Mesendoderm (in vitro differentiated cells): ENCODE measurements around the gene GPR35.

Experiments used
- DNase-seq: peaks from one replicate; pipeline ENCODE4 v3.0.0; 2013
- H2AK5ac ChIP-seq: 2 replicates; pipeline ENCODE4 v1.6.1; 2013; ENCODE audit warnings: low read length, inconsistent platforms
- H2BK120ac ChIP-seq: 2 replicates; pipeline ENCODE4 v1.6.1; 2013; ENCODE audit warnings: low read depth, mild to moderate bottlenecking, low read length, moderate library complexity, mixed read lengths
- H2BK15ac ChIP-seq: replicated peaks from 2 replicates; pipeline ENCODE4 v1.6.1; 2013; ENCODE audit warnings: low read depth, mild to moderate bottlenecking, moderate library complexity
- H2BK5ac ChIP-seq: 2 replicates; pipeline ENCODE4 v1.6.1; 2013; ENCODE audit warnings: low read length, inconsistent platforms
- H3K18ac ChIP-seq: 2 replicates; pipeline ENCODE4 v1.6.1; 2013; ENCODE audit warnings: mild to moderate bottlenecking, low read length, mixed read lengths
- H3K23ac ChIP-seq: one replicate; pipeline ENCODE4 v1.6.1; 2013; ENCODE audit warnings: low read length
- H3K27ac ChIP-seq: 2 replicates; pipeline ENCODE4 v1.5.1; 2013; ENCODE audit warnings: low read depth, mild to moderate bottlenecking, inconsistent platforms, low read length, moderate library complexity
- H3K27me3 ChIP-seq: 2 replicates; pipeline ENCODE4 v1.6.1; 2013; ENCODE audit warnings: low read length, control low read depth, mild to moderate bottlenecking, inconsistent platforms; ENCODE audit not compliant: insufficient read depth, poor library complexity
- H3K36me3 ChIP-seq: 2 replicates; pipeline ENCODE4 v1.6.1; 2013; ENCODE audit warnings: low read length, inconsistent platforms; ENCODE audit not compliant: control insufficient read depth, insufficient read depth
- H3K4ac ChIP-seq: one replicate; pipeline ENCODE4 v1.6.1; 2013; ENCODE audit warnings: low read depth, mild to moderate bottlenecking, low read length, moderate library complexity
- H3K4me1 ChIP-seq: 2 replicates; pipeline ENCODE4 v1.6.1; 2013; ENCODE audit warnings: low read depth, low read length, inconsistent platforms; ENCODE audit not compliant: control insufficient read depth
- H3K4me2 ChIP-seq: 2 replicates; pipeline ENCODE4 v1.6.1; 2013; ENCODE audit warnings: low read length
- H3K4me3 ChIP-seq: 2 replicates; pipeline ENCODE4 v1.5.1; 2013; ENCODE audit warnings: mild to moderate bottlenecking, low read length
- H3K56ac ChIP-seq: one replicate; pipeline ENCODE4 v1.6.1; 2013; ENCODE audit warnings: low read length
- H3K79me1 ChIP-seq: 2 replicates; pipeline ENCODE4 v1.6.1; 2013; ENCODE audit warnings: low read length, inconsistent platforms
- H3K79me2 ChIP-seq: 2 replicates; pipeline ENCODE4 v1.6.1; 2013; ENCODE audit warnings: mild to moderate bottlenecking, low read length; ENCODE audit not compliant: control insufficient read depth, insufficient read depth
- H3K9ac ChIP-seq: 2 replicates; pipeline ENCODE4 v1.6.1; 2013; ENCODE audit warnings: low read length, inconsistent platforms
- H4K5ac ChIP-seq: one replicate; pipeline ENCODE4 v1.6.1; 2013; ENCODE audit warnings: low read length
- H4K8ac ChIP-seq: one replicate; pipeline ENCODE4 v1.6.1; 2013; ENCODE audit warnings: low read depth, mild to moderate bottlenecking, control low read depth, low read length, moderate library complexity
- WGBS: extraction: QIAGEN DNeasy Blood & Tissue Kit; methylation state at CpG from one replicate; pipeline ENCODE4 v1.1.7; 2013; ENCODE audit warnings: low lambda C conversion rate, missing lambda C conversion rate; ENCODE audit not compliant: insufficient coverage; ENCODE audit errors: extremely low coverage; 5-methylcytosine and 5-hydroxymethylcytosine counted together

Gene GPR35

GRCh38 chr2:240643093-240643810 lies 18.0 kb downstream of the GPR35 start:
- whole genome bisulfite sequencing = no CpG with 5 or more reads among the region's 13 CpGs

DNA sequence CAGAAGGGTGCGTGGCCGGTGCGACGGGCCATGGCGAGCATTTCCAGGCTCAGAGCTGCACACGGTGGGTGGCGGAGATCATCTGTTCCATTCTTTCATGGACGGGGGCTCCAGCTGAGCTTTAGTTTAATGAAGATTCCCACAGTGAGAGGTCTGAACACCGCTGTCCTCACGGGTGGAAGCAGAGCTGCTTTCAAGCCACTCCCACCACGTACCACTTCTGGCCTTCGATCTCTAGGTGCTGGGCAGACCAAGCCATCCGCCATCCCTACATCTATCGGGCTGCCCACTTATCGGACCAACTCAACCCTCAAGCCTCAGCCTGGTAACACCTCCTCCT lies 18.5 kb downstream of the GPR35 start:
- no peak overlapping the region for H3K27ac ChIP-seq
- no peak for DNase-seq
- WGBS = no CpG with 5 or more reads among the region's 15 CpGs

More at GRCh38 chr2:240643093-240643810, 18.0 kb downstream of the GPR35 start:
- Histone ChIP-seq H2BK120ac (no peak overlapping the region), H3K9ac (no peak overlapping the region), H3K4me1 (no peaks in the 10 kb centered on the region), H3K56ac (no peak overlapping the region), H4K8ac (no peak overlapping the region), H3K23ac (no peak overlapping the region), H3K79me1 (no peaks in the 10 kb centered on the region), H3K27me3 (no peaks in the 10 kb centered on the region), H3K79me2 (no peaks in the 10 kb centered on the region), H3K4me3 (no peak overlapping the region), H3K18ac (no peak overlapping the region), H3K36me3 (no peaks in the 10 kb centered on the region), H3K27ac (no peak overlapping the region), H3K4me2 (no peak overlapping the region), H2BK15ac (no peak overlapping the region), H2BK5ac (no peak overlapping the region), H3K4ac (no peak overlapping the region), H2AK5ac (no peak overlapping the region), H4K5ac (no peak overlapping the region)
- no peak for DNase-seq

GRCh38 chr2:240644171-240644651 lies 18.9 kb downstream of the GPR35 start:
- H3K4me3 ChIP-seq = no peak overlapping the region
- no peak for DNase-seq
- no CpG with 5 or more reads among the region's 14 CpGs for WGBS
- no peaks in the 10 kb centered on the region for H3K4me1 ChIP-seq
- H3K56ac ChIP-seq = no peak overlapping the region
- no peak overlapping the region for H2BK5ac ChIP-seq
- no peak overlapping the region for H2AK5ac ChIP-seq
- no peaks in the 10 kb centered on the region for H3K79me2 ChIP-seq
- H3K18ac ChIP-seq = no peak overlapping the region
- H3K9ac ChIP-seq = no peak overlapping the region
- no peak overlapping the region for H4K5ac ChIP-seq
- H3K36me3 ChIP-seq = no peaks in the 10 kb centered on the region
- H3K4ac ChIP-seq = no peak overlapping the region
- H2BK15ac ChIP-seq = no peak overlapping the region
- H3K79me1 ChIP-seq = no peaks in the 10 kb centered on the region
- no peak overlapping the region for H2BK120ac ChIP-seq
- H3K23ac ChIP-seq = no peak overlapping the region
- H3K4me2 ChIP-seq = no peak overlapping the region
- no peak overlapping the region for H3K27ac ChIP-seq
- H3K27me3 ChIP-seq = no peaks in the 10 kb centered on the region
- no peak overlapping the region for H4K8ac ChIP-seq

More for the DNA sequence above, 18.5 kb downstream of the GPR35 start:
- Histone ChIP-seq H3K4me2 (no peak overlapping the region), H4K5ac (no peak overlapping the region), H3K4me1 (no peaks in the 10 kb centered on the region), H3K9ac (no peak overlapping the region), H2AK5ac (no peak overlapping the region), H2BK15ac (no peak overlapping the region), H3K4ac (no peak overlapping the region), H3K79me1 (no peaks in the 10 kb centered on the region), H3K4me3 (no peak overlapping the region), H3K79me2 (no peaks in the 10 kb centered on the region), H3K36me3 (no peaks in the 10 kb centered on the region), H4K8ac (no peak overlapping the region), H3K56ac (no peak overlapping the region), H2BK5ac (no peak overlapping the region), H3K27me3 (no peaks in the 10 kb centered on the region), H3K23ac (no peak overlapping the region), H3K18ac (no peak overlapping the region), H2BK120ac (no peak overlapping the region)

DNA sequence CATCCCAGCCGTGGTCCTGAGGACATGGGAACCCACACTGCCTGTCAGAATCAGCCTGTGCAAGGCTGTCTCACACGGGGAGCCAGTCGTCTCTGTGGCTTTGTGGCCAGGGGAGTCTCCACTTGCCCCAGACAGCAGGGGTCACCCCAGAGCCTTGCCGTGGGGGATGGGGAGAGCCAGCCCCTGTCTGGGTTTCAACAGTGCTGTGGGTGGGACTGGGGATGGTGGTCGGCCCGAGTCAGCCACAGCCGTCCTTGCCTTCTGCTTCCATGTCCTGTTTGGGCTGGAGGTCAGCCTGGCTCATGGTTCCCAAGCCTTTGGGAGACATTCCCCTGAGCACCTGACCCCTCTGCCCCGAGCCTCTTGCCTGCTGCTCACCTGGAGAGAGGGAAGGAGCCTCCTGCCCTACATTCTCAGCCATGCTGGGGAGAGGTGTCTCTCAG lies 19.6 kb downstream of the GPR35 start:
- no peak overlapping the region for H3K23ac ChIP-seq
- H3K9ac ChIP-seq = no peak overlapping the region
- no peak overlapping the region for H2BK5ac ChIP-seq
- H4K5ac ChIP-seq = no peak overlapping the region
- no peak overlapping the region for H2BK15ac ChIP-seq
- H3K18ac ChIP-seq = no peak overlapping the region
- no peaks in the 10 kb centered on the region for H3K79me1 ChIP-seq
- no peak overlapping the region for H3K4me2 ChIP-seq
- H3K27me3 ChIP-seq = no peaks in the 10 kb centered on the region
- H3K79me2 ChIP-seq = no peaks in the 10 kb centered on the region
- no CpG with 5 or more reads among the region's 8 CpGs for WGBS
- no peak overlapping the region for H2AK5ac ChIP-seq
- no peak overlapping the region for H3K27ac ChIP-seq
- H3K4ac ChIP-seq = no peak overlapping the region
- H3K56ac ChIP-seq = no peak overlapping the region
- H3K36me3 ChIP-seq = no peaks in the 10 kb centered on the region
- no peak overlapping the region for H4K8ac ChIP-seq
- DNase-seq = no peak
- no peak overlapping the region for H3K4me3 ChIP-seq
- no peak overlapping the region for H2BK120ac ChIP-seq
- no peaks in the 10 kb centered on the region for H3K4me1 ChIP-seq

- no peak overlapping the region for H3K23ac ChIP-seq
- no peaks in the 10 kb centered on the region for H3K4me1 ChIP-seq
- no peak overlapping the region for H2BK15ac ChIP-seq
- no peak overlapping the region for H4K5ac ChIP-seq
- H3K27me3 ChIP-seq = no peaks in the 10 kb centered on the region
- no peak overlapping the region for H2BK120ac ChIP-seq
- no peaks in the 10 kb centered on the region for H3K79me1 ChIP-seq
- no peaks in the 10 kb centered on the region for H3K36me3 ChIP-seq
- H3K56ac ChIP-seq = no peak overlapping the region
- H4K8ac ChIP-seq = no peak overlapping the region
- H3K18ac ChIP-seq = no peak overlapping the region
- H3K79me2 ChIP-seq = no peaks in the 10 kb centered on the region
- H3K27ac ChIP-seq = no peak overlapping the region
- H3K9ac ChIP-seq = no peak overlapping the region
- H3K4me3 ChIP-seq = no peak overlapping the region
- no peak overlapping the region for H3K4ac ChIP-seq
- WGBS = no CpG with 5 or more reads among the region's 10 CpGs
- no peak for DNase-seq
- no peak overlapping the region for H2BK5ac ChIP-seq
- H2AK5ac ChIP-seq = no peak overlapping the region
- no peak overlapping the region for H3K4me2 ChIP-seq
These were observed 20.1 kb downstream of the GPR35 start for GRCh38 chr2:240645346-240645745.

DNA sequence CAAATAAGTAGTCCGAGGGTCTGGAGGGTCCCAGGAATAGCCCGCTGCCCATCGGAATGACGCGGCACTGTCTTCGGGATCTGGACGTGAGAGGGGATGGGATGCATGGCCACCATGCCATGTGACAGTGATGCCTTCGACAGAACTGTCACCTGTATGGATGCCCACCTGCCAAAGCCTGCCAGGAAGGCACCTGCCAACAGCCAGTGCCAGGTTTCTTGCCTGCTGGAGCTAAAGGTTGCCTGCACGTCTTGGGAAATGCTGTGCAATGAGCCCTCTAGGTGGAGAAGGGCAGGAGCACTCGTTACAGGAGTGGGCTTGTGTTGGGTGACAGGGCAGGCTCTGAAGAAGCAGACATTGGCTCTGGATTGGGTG lies 20.5 kb downstream of the GPR35 start:
- Histone ChIP-seq H3K27me3 (no peaks in the 10 kb centered on the region), H2BK120ac (no peak overlapping the region), H3K23ac (no peak overlapping the region), H3K4me3 (no peak overlapping the region), H3K18ac (no peak overlapping the region), H3K79me2 (no peaks in the 10 kb centered on the region), H2BK15ac (no peak overlapping the region), H2AK5ac (no peak overlapping the region), H4K8ac (no peak overlapping the region), H3K4ac (no peak overlapping the region), H2BK5ac (no peak overlapping the region), H3K79me1 (no peaks in the 10 kb centered on the region), H4K5ac (no peak overlapping the region), H3K36me3 (no peaks in the 10 kb centered on the region), H3K27ac (no peak overlapping the region), H3K9ac (no peak overlapping the region), H3K4me2 (no peak overlapping the region), H3K56ac (no peak overlapping the region), H3K4me1 (no peaks in the 10 kb centered on the region)
- WGBS = no CpG with 5 or more reads among the region's 10 CpGs
- DNase-seq = no peak
